GM18499 (cell line): ENCODE data around the gene HAPLN2.
"Not testable (repeated sequence)": the region's sequence is repeated elsewhere in the genome, so short reads cannot be mapped to it uniquely, and the experiment has no call there.

Experiments used
- ATAC-seq: cut with Tn5 transposase; IDR thresholded peaks from one replicate; pipeline ENCODE4 v1.9.1; 2021; ENCODE audit warnings: moderate number of reproducible peaks; ENCODE audit not compliant: insufficient read depth, unreplicated experiment

HAPLN2 gene

GRCh38 chr1:156591432-156592157, 27.6 kb upstream of the HAPLN2 start, which contains the start of gene NAXE:
NAXE (plus strand) TSS chr1:156591776; CDS start chr1:156591805, 29 bp downstream.
- ATAC-seq, result no peak

DNA sequence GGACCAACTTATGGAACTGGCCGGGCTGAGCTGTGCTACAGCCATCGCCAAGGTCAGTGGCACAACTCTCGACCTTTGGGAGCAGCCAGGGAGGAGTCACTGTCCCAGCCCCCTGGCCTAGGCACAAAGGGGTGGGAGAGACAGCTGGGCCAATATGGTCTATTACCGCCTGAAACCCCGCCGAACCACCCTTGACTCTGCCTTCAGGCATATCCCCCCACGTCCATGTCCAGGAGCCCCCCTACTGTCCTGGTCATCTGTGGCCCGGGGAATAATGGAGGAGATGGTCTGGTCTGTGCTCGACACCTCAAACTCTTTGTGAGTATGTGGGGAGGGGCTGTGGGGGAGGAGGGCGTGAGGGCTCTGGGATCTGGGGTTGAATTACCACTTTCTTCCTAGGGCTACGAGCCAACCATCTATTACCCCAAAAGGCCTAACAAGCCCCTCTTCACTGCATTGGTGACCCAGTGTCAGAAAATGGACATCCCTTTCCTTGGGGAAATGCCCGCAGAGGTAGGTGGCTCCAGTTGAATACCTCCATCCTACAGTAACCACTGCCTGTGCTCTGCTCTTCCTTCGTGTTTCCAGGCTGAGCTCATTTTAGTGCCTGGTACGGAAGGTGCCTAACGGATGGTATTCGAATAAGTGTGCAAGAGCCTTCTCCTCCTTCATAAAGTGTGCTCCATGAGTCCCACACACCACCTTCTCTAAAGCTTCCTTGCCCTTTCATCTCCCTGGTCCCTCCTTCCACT, 26.9 kb upstream of the HAPLN2 start:
- no peak for ATAC-seq

- ATAC-seq, result no peak
Measured at GRCh38 chr1:156592910-156593660, 26.1 kb upstream of the HAPLN2 start.

DNA sequence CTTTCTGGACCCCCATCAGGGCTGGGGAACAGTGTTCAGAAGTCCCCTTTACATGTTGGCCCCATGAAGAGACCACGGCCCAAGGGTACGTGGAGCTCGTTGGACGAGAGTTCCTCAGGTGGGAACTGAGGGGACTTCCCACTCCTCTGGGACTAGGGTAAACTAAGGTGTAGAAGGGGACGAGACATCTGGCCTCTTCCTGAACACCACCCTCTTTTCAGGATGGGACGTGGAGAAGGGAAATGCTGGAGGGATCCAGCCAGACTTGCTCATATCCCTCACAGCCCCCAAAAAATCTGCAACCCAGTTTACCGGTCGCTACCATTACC, 25.6 kb upstream of the HAPLN2 start:
- ATAC-seq, result no peak

DNA sequence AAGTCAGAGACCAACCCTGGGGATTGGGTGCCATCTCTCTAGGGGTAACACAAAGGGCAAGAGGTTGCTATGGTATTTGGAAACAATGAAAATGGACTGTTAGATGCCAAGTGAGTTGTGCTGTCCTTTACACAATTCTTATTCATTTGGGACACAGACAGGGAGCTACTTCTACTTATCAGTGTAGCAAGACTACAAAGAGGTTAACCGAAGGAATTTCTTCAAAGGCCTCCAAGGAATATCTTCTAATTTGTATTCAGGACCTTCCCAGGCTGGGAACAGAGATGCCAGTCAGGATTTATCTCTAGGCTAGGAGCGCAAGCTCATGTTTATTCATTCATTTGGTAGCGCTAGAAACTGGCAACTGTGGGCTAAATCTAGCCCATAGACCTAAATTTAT, 25.0 kb upstream of the HAPLN2 start:
- no peak for ATAC-seq

DNA sequence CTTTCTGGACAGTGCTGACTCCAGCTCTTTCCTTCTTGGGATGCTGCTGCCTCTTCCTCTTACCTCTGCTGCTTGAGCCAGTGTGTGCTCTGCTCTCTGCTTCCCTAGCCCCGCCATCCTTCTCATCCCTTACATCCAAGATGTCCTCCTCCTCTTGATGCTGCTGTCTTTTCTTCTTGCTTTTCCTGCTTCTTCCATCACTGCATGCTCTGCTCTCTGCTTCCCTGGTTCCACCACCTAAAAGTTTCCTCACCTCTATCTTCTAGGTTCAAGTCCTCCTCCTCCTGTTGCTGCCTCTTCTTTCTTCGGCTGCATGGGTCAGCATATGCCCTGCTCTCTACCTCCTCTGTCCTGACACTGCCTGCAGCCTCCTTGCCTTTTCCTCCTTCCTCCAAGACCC, 24.2 kb upstream of the HAPLN2 start:
- no peak for ATAC-seq

GRCh38 chr1:156596426-156596825, 22.8 kb upstream of the HAPLN2 start:
- no peak for ATAC-seq

DNA sequence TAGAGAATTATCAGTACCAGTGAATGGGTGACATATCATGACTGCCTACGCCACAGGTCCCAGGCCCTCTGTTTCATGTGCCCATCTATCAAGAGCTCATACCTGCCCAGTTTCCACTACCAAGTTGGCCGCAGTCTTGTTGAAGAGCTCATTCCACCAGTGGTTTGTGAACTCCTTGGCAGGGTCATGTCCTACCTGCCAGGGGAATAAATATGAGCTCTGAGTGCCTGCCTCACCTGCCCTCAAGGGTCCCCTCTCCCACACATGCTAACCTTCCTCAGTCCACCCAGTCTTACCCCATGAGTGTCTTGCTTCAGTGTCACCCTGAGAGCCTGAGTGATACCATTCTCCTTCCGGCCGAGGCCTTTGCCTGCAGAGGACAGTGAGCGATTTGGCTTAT, 21.1 kb upstream of the HAPLN2 start:
- no peak for ATAC-seq

- no peak for ATAC-seq
Measured at GRCh38 chr1:156598731-156599432, 20.3 kb upstream of the HAPLN2 start.

DNA sequence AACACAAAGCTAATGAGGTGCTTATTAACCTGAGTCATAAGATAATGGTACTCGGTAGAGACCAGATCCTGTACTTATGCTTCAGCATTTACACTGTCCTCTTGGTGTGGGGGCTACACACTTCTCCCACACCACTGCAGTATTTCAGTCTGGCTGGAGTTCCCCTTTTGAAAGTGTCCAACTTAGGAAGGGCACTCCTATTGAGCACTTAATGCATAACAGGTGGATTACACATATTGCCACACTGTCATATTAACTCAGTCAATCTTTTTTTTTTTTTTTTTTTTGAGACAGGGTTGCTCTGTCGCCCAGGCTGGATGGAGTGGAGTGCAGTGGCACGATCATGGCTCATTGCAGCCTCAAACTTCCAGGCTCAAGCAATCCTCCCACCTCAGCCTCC, 19.4 kb upstream of the HAPLN2 start:
- no peak for ATAC-seq

GRCh38 chr1:156600733-156601121, 18.5 kb upstream of the HAPLN2 start:
- no peak for ATAC-seq

DNA sequence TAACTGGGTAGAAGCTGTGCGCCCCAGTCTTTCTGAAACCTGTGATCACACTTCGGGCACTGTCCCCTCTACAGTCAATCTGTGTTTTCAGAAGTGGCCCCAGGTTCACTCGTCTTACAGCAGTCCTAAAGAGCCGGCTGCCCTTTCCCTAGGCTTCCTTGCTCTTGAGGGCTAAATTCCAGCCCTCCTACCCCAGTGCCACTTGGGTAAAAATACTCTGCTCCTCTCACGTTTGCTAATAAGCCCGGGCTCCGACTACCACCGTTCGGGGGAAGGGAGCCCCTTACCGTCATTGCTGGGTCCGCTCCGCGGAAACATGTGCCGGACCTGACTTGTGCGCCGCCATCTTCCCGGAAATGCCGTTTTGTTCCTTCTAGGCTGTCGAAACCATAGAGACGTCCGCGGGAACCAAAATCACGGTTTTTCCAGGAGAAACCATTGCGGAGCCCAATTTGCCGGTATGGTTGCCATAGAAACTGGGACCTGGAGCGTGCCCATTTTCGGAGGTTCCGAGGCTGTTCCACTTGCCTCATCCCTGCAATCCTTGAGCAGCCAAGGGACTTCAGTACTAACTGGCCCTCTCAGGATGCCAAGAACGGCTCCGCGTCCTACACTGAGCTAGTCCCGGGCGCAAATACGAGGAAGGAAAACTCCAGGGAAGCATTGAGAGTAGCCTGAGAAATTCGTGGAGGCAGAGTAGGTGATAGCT, 17.9 kb upstream of the HAPLN2 start, which contains the start of gene GPATCH4:
TSS of gene GPATCH4 (minus strand) at position 358 of the 709 bp plus-strand sequence.
- ATAC-seq, result no peak

DNA sequence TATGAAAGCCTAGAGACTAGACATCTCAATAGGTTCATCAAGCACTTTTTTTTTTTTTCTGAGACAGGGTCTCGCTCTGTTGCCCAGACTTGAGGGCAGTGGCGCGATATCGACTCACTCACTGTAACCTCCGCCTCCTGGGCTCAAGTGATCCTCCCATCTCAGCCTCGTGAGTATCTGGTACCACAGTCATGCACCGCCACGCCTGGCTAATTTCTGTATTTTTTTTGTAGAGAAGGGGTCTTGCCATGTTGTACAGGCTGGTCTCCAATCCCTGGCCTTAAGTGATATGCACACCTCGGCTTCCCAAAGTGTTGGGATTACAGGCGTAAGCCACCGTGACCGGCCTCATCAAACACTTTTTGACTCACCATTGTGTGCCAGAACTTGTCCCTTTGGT, 17.3 kb upstream of the HAPLN2 start:
- ATAC-seq, result no peak

GRCh38 chr1:156602557-156602993, 16.6 kb upstream of the HAPLN2 start:
- ATAC-seq, result no peak

DNA sequence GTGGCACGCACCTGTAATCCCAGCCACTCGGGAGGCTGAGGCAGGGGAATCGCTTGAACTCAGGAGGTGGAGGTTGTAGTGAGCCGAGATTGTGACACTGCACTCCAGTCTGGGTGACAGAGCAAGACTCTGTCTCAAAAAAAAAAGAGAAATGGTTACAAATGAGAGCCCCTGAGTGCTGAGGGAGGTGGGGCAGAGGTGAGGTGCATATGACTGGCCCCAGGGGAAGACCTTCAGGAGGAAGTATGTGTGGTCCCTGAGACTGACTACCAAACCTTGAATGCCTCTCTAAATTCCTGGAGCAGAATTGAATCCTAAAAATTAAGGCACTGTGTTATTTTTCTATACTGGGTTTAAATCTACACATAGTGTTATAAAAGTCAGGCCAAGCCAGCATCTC, 11.9 kb upstream of the HAPLN2 start:
- ATAC-seq, result not testable (repeated sequence)

GRCh38 chr1:156608036-156608674, 11.1 kb upstream of the HAPLN2 start:
- no peak for ATAC-seq

GRCh38 chr1:156608981-156609380, 10.2 kb upstream of the HAPLN2 start:
- no peak for ATAC-seq

- not testable (repeated sequence) for ATAC-seq
Measured at GRCh38 chr1:156610072-156610471, 9.1 kb upstream of the HAPLN2 start.

- no peak for ATAC-seq
Measured at GRCh38 chr1:156612666-156613065, 6.5 kb upstream of the HAPLN2 start.
